GM18508 (cell line): ENCODE results near the gene AKT1.

Experiments
- ATAC-seq: cut with Tn5 transposase; IDR thresholded peaks from one replicate; pipeline ENCODE4 v1.9.1; 2021; ENCODE audit warnings: moderate number of reproducible peaks; ENCODE audit not compliant: insufficient read depth, unreplicated experiment

AKT1 gene

GRCh38 chr14:104774453-104775072 lies 21.0 kb downstream of the AKT1 start:
- ATAC-seq: no peak

- no peak for ATAC-seq
These were observed 21.8 kb downstream of the AKT1 start for GRCh38 chr14:104773505-104774452.

DNA sequence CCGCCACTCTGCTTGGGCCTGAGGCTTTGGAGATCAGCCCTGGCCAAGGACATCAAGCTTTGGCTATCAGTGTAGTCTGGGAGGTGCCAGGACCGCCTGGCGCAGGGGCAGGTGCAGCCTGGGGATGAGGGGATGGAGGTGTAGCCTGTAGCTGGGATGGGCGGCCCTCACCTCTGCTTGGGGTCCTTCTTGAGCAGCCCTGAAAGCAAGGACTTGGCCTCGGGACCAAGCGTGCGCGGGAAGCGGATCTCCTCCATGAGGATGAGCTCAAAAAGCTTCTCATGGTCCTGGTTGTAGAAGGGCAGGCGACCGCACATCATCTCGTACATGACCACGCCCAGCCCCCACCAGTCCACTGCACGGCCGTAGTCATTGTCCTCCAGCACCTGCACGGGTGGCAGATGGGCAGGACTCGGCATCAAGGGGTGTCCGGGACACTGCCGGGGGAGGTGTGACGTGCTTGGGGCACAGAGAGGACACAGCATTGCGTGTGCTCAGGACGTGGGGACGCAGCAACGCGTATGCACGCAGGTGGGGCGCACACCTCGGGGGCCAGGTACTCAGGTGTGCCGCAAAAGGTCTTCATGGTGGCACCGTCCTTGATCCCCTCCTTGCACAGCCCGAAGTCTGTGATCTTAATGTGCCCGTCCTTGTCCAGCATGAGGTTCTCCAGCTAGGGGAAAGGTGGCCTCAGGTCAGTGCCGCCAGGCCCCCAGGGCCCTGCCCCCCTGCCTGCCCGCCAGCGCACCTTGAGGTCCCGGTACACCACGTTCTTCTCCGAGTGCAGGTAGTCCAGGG lies 22.6 kb downstream of the AKT1 start:
- no peak for ATAC-seq

DNA sequence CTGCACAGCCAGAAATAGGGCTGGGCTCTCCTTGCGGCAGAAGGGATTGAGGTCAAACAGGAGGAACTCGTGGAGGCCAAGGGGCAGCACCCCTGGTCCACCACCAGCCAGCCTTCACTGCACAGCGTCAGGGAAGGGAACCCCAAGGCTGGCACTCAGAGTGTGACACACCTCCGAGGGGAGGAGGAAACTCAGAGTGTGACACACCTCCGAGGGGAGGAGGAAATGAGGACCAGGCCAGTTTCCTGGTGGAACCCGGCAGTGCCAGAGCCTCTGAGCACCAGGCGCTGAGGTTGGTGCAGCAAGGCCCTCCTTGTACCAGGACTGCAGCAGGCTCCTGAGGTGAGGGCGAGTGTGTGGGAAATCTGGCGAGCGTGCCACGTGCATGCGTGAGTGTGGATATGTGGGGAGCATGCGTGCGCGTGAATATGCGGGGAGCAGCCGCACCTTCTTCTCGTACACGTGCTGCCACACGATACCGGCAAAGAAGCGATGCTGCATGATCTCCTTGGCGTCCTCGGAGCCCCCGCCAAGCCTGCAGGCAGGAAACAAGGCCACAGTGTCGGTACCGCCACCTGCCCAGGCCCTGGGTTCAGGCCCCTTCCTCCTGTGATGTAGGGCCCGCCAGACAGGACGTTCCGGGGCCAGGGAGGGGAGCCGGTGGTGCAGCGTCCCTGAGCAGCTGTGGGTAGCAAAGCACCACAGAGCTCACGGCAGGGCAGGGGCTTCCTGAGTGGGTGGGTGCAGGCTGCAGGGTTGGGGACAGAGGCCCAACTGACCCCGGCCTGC lies 23.4 kb downstream of the AKT1 start:
- no peak for ATAC-seq

DNA sequence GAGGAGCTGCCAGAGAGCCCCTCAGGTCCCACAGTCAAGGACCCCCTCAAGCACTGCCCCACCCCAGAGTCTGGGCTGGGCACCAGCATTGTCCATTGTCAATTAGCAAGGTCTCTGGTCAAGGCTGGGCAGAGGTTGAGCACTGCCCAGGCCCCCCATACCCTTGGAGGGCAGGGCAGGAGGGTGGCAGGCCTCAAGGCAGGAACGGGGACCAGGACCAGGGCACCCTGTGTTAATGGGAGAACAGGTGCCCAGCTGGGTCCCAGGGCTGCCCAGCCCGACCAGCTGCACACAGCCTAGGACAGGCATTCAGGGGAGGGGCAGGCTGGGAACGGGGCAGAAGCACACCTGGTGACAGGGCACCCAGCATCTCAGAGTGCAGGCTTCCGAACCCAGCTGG lies 24.2 kb downstream of the AKT1 start:
- ATAC-seq: no peak

DNA sequence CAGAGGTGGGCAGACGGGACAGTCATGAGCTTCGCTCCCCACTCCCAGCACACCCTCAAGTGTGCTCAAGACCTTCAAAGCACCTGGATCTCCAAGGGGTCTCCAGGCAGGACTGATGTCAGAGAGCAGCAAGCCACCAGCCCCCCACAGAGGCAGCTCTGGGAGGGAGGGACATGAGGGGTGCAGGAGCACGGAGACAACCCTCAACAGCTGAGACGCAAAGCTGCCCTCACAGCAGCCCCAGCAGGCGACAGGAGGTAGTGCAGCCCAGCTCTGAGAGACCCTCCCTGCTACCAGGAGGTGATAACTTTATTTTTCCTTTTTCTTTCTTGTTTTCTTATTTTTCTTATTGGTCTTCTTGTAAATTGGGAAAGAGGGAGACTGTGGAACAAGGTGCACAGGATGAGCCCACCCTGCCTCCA lies 24.7 kb downstream of the AKT1 start:
- no peak for ATAC-seq

DNA sequence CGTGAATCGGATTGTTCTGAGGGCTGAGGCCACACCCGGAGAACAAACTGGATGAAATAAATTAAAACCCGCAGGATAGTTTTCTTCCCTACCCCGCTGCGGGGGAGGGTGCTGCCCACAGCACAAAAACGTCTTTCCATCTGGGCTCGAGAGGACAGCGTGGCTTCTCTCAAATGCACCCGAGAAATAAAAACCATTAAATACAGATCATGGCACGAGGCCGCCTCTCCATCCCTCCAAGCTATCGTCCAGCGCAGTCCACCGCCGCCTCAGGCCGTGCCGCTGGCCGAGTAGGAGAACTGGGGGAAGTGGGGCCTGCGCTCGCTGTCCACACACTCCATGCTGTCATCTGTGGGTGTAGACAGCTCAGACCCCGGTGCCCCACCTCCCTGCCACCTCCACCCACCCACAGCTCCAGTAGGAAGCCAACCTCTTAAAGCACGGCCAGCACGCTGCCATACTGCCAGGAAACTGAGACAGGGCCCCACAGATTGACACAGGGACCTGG lies 25.4 kb downstream of the AKT1 start:
- ATAC-seq: no peak

GRCh38 chr14:104769324-104770071 lies 26.1 kb downstream of the AKT1 start:
- ATAC-seq: no peak

GRCh38 chr14:104768437-104769323 lies 26.9 kb downstream of the AKT1 start:
- no peak for ATAC-seq

- no peak for ATAC-seq
These were observed 28.0 kb downstream of the AKT1 start for GRCh38 chr14:104767634-104767918.

- no peak for ATAC-seq
These were observed 28.5 kb downstream of the AKT1 start for GRCh38 chr14:104766863-104767633.

DNA sequence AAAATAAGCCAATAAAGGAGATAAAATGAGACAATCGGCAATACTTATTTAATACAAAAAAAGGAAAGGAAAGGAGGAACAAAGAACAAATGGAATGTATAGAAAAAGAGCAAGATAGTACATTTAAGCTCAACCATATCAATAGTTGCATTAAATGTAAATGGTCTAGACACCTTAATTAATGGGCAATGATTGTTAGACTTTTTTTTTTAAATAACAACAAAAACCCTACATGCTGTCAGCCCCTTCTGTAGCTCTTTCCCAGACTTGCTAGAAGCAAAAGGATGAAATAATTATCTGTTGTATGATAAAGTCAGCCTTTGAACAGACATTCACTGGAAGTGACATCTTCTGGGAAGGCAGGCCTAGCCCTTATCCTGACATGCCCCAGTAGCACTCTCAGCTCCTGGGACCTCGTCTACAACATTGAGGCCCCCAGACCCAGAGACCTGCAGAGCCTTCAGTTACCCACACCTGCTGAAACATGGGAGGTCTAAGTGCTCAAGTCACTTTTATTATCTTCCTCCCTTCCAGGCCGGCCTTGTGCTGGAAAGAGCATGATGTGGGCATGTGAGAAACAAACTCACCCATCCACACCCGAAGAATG lies 29.2 kb downstream of the AKT1 start:
- ATAC-seq: no peak

DNA sequence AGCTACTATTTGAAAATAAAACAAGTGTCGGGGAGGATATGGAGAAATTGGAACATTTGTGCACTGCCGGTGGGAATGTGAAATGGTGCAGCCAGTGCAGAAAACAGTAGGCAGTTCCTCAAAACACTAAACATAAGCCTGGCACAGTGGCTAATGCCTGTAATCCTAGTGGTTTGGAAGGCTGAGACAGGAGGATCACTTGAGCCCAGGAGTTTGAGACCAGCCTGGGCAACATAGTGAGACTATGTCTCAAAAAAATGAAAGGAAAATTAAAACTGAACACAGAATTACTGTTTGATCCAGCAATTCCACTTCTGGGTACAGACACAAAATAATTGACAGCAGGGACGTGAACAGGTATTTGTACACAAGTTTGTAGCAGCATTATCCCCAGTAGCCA lies 30.0 kb downstream of the AKT1 start:
- ATAC-seq: no peak

- ATAC-seq: no peak
These were observed 36.3 kb downstream of the AKT1 start for GRCh38 chr14:104758981-104759969.

DNA sequence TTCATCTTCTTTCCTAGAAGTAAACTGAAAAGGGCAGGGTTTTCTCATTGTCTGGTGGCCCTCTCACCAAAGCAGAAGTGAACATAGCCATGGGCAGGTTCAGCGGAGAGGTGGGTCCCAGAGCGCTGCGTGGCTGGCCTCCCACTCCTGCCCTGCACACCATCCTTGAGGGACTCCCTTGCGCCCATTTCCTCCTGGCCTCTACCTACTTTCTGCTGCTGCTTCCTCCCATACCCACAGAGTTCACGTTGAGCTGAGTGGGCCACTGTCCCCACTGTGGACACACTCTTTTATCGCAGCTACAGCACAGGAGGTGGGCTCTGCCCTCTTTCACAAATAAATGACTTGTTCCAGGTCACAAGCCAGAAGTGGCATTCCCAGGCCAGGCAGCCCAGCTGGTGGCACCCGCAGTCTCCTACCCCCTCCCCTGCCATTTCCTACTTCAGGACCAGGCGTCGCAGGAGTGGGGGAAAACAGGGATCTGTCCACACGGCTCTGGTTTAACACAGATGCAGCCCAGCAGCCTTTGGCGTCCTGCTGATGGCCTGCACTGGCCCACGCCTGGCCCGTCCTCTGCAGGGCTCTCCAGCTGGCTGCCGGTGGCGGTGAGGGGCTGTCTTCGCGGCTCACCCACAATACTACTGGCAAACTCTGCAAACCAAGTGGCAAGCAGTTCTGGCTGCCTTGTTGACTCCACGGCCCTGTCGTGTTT lies 37.7 kb downstream of the AKT1 start:
- ATAC-seq: no peak

- ATAC-seq: no peak
These were observed 38.3 kb downstream of the AKT1 start for GRCh38 chr14:104757238-104757585.
